H9 (cell line): ENCODE results near the gene FBLN2. TPM values are rescaled to one million over a fixed set of nuclear protein-coding genes. Genes with fewer than 3 reads are reported as not detected.

Experiments used
- DNase-seq: peaks from one replicate; pipeline ENCODE4 v3.0.0-alpha.2; 2017
- H2AFZ ChIP-seq: one replicate; pipeline ENCODE4 v1.6.1; 2013; ENCODE audit warnings: mild to moderate bottlenecking, low read length, control low read depth, moderate library complexity
- H2AK5ac ChIP-seq: 2 replicates; pipeline ENCODE4 v1.6.1; 2013; ENCODE audit warnings: low read length, control low read depth, mixed read lengths; ENCODE audit not compliant: insufficient read length
- H2BK120ac ChIP-seq: one replicate; pipeline ENCODE4 v1.6.1; 2013; ENCODE audit warnings: low read depth, mild to moderate bottlenecking, low read length, control low read depth, inconsistent platforms; ENCODE audit not compliant: poor library complexity, severe bottlenecking
- H2BK12ac ChIP-seq: 2 replicates; pipeline ENCODE4 v1.6.1; 2013; ENCODE audit warnings: low read length, control low read depth, mixed read lengths, low read depth; ENCODE audit not compliant: insufficient read length
- H2BK15ac ChIP-seq: 2 replicates; pipeline ENCODE4 v1.6.1; 2013; ENCODE audit warnings: low read depth, low read length, control low read depth
- H2BK20ac ChIP-seq: one replicate; pipeline ENCODE4 v1.6.1; 2013; ENCODE audit warnings: low read depth, mild to moderate bottlenecking, low read length, control low read depth, inconsistent platforms; ENCODE audit not compliant: poor library complexity, severe bottlenecking
- H2BK5ac ChIP-seq: 2 replicates; pipeline ENCODE4 v1.6.1; 2013; ENCODE audit warnings: low read length, control low read depth, mixed read lengths; ENCODE audit not compliant: insufficient read length
- H3K14ac ChIP-seq: 2 replicates; pipeline ENCODE4 v1.6.1; 2013; ENCODE audit warnings: low read length, control low read depth; ENCODE audit not compliant: insufficient read depth
- H3K18ac ChIP-seq: 2 replicates; pipeline ENCODE4 v1.6.1; 2013; ENCODE audit warnings: low read depth, mild to moderate bottlenecking, mixed read lengths, low read length, control low read depth; ENCODE audit not compliant: insufficient read length
- H3K23ac ChIP-seq: 2 replicates; pipeline ENCODE4 v1.6.1; 2013; ENCODE audit warnings: low read length, control low read depth, mixed read lengths, low read depth; ENCODE audit not compliant: insufficient read length
- H3K23me2 ChIP-seq: 2 replicates; pipeline ENCODE4 v1.6.1; 2013; ENCODE audit warnings: low read depth, mild to moderate bottlenecking, mixed read lengths, low read length, control low read depth; ENCODE audit not compliant: insufficient read length, poor library complexity, severe bottlenecking
- H3K27ac ChIP-seq: 2 replicates; pipeline ENCODE4 v1.5.1; 2013; ENCODE audit warnings: low read length, control low read depth, mixed read lengths, low read depth; ENCODE audit not compliant: insufficient read length
- H3K27me3 ChIP-seq: 2 replicates; pipeline ENCODE4 v1.6.1; 2013; ENCODE audit warnings: low read length, control low read depth, inconsistent platforms; ENCODE audit not compliant: insufficient read depth
- H3K4ac ChIP-seq: 2 replicates; pipeline ENCODE4 v1.6.1; 2013; ENCODE audit warnings: low read depth, mild to moderate bottlenecking, control low read depth, inconsistent platforms, low read length, moderate library complexity
- H3K4me1 ChIP-seq: 2 replicates; pipeline ENCODE4 v1.6.1; 2013; ENCODE audit warnings: low read length, control low read depth, inconsistent platforms; ENCODE audit not compliant: insufficient read depth
- H3K4me2 ChIP-seq: 2 replicates; pipeline ENCODE4 v1.6.1; 2013; ENCODE audit warnings: low read length, control low read depth, mixed read lengths; ENCODE audit not compliant: insufficient read length, insufficient read depth
- H3K56ac ChIP-seq: 2 replicates; pipeline ENCODE4 v1.6.1; 2013; ENCODE audit warnings: low read depth, mild to moderate bottlenecking, mixed read lengths, low read length, control low read depth; ENCODE audit not compliant: insufficient read length
- H3K79me1 ChIP-seq: 2 replicates; pipeline ENCODE4 v1.6.1; 2013; ENCODE audit warnings: low read depth, mild to moderate bottlenecking, moderate library complexity, low read length, control low read depth, inconsistent platforms; ENCODE audit not compliant: insufficient read depth, poor library complexity, severe bottlenecking
- H3K79me2 ChIP-seq: 2 replicates; pipeline ENCODE4 v1.6.1; 2013; ENCODE audit warnings: low read length, control low read depth, inconsistent platforms; ENCODE audit not compliant: insufficient read depth
- H3K9ac ChIP-seq: 2 replicates; pipeline ENCODE4 v1.6.1; 2013; ENCODE audit warnings: low read length, control low read depth, mixed read lengths; ENCODE audit not compliant: insufficient read length; ENCODE audit errors: extremely low read depth
- H3K9me3 ChIP-seq: one replicate; pipeline ENCODE4 v1.6.1; 2013; ENCODE audit warnings: low read depth, low read length, inconsistent platforms; ENCODE audit not compliant: control insufficient read depth
- H3T11ph ChIP-seq: one replicate; pipeline ENCODE4 v1.6.1; 2013; ENCODE audit warnings: mild to moderate bottlenecking, low read length, control low read depth, inconsistent platforms
- H4K20me1 ChIP-seq: one replicate; pipeline ENCODE4 v1.6.1; 2013; ENCODE audit not compliant: control insufficient read depth, insufficient read length, insufficient read depth
- H4K5ac ChIP-seq: 2 replicates; pipeline ENCODE4 v1.6.1; 2013; ENCODE audit warnings: low read depth, mild to moderate bottlenecking, mixed read lengths, low read length, control low read depth; ENCODE audit not compliant: insufficient read length
- H4K8ac ChIP-seq: replicated peaks from 2 replicates; pipeline ENCODE4 v1.6.1; 2013; ENCODE audit warnings: low read length, control low read depth, mixed read lengths, low read depth; ENCODE audit not compliant: insufficient read length
- H4K91ac ChIP-seq: 2 replicates; pipeline ENCODE4 v1.6.1; 2013; ENCODE audit warnings: low read depth, mild to moderate bottlenecking, moderate library complexity, mixed read lengths, low read length, control low read depth; ENCODE audit not compliant: insufficient read length
- H3K27ac Mint-ChIP-seq, 3 experiments: 2 replicates in 2 of 3; 3 replicates in 1 of 3; pipeline ENCODE4 v1.8.0; 2020 to 2021; ENCODE audit warnings: mixed read lengths in 3 of 3, mild to moderate bottlenecking in 1 of 3, moderate library complexity in 1 of 3
- H3K27me3 Mint-ChIP-seq: 2 replicates; pipeline ENCODE4 v1.8.0; 2021; ENCODE audit warnings: low read depth, mild to moderate bottlenecking, moderate library complexity, mixed read lengths
- H3K36me3 Mint-ChIP-seq, 3 experiments: 2 replicates in 2 of 3; 3 replicates in 1 of 3; pipeline ENCODE4 v1.8.0; 2020 to 2021; ENCODE audit warnings: low read depth in 3 of 3, mixed read lengths in 3 of 3; ENCODE audit not compliant: insufficient read depth in 1 of 3
- H3K4me1 Mint-ChIP-seq, 2 experiments: 2 replicates each; pipeline ENCODE4 v1.8.0; 2020; ENCODE audit warnings: mixed read lengths in 2 of 2
- H3K4me3 Mint-ChIP-seq, 2 experiments: 2 replicates in 1 of 2; 3 replicates in 1 of 2; pipeline ENCODE4 v1.8.0; 2020 to 2021; ENCODE audit warnings: mild to moderate bottlenecking in 2 of 2, mixed read lengths in 2 of 2, moderate library complexity in 1 of 2
- H3K9me3 Mint-ChIP-seq, 2 experiments: 2 replicates in 1 of 2; 3 replicates in 1 of 2; pipeline ENCODE4 v1.8.0; 2020; ENCODE audit warnings: mild to moderate bottlenecking in 2 of 2, mixed read lengths in 2 of 2, moderate library complexity in 1 of 2
- WGBS: extraction: QIAGEN DNeasy Blood & Tissue Kit; methylation state at CpG from one replicate; pipeline ENCODE4 v1.1.7; 2013; ENCODE audit warnings: missing lambda C conversion rate, low lambda C conversion rate, mixed read lengths; ENCODE audit not compliant: insufficient read length; ENCODE audit errors: extremely low coverage; 5-methylcytosine and 5-hydroxymethylcytosine counted together
- total RNA-seq: library from RNA; stranded (reverse); gene quantifications from 2 replicates; pipeline ENCODE4 v1.2.1, GENCODE V29; 2021
- TF ChIP-seq, protein P1 (sequence below): fragments of 200-600 bp; sonication (generic); conservative IDR thresholded peaks from 3 replicates; pipeline ENCODE4 v1.8.0; 2021; ENCODE audit warnings: antibody characterized with exemption, mild to moderate bottlenecking

Gene FBLN2
- total RNA-seq, 1 experiment from 2014 or later = 11.8 TPM

DNA sequence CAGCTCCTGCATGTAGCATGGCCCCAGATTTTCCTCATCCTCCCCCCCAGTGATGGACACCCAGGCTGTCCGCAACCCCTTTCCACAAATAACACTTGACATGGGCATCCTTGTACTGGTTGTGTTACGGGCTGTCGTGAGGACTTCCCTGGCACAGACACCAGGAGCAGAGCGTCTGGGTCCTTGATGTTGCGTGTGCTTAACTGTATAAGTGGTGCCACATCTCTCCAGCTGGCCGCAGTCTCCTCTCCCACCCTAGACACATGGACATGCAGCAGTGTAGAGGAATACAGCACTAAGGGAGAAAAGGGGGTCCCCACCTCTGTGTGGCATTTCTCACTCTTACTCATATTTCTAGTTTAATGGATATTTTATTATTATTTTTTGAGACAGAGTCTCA is 56.6 kb downstream of the FBLN2 start:
- H4K8ac ChIP-seq = no peak overlapping the region
- no peak overlapping the region for H2AFZ ChIP-seq
- no peaks in the 10 kb centered on the region for H3K23me2 ChIP-seq
- Mint-ChIP-seq H3K4me3 (no peak overlapping the region), H3K36me3 (no peaks in the 10 kb centered on the region), H3K27me3 (peaks cover 3% of the 10 kb centered on the region), H3K9me3 (no peaks in the 10 kb centered on the region; a peak in 1 of 5 replicates), H3K4me1 (no peaks in the 10 kb centered on the region), H3K27ac (no peak overlapping the region)
- TF ChIP-seq, protein P1, sequence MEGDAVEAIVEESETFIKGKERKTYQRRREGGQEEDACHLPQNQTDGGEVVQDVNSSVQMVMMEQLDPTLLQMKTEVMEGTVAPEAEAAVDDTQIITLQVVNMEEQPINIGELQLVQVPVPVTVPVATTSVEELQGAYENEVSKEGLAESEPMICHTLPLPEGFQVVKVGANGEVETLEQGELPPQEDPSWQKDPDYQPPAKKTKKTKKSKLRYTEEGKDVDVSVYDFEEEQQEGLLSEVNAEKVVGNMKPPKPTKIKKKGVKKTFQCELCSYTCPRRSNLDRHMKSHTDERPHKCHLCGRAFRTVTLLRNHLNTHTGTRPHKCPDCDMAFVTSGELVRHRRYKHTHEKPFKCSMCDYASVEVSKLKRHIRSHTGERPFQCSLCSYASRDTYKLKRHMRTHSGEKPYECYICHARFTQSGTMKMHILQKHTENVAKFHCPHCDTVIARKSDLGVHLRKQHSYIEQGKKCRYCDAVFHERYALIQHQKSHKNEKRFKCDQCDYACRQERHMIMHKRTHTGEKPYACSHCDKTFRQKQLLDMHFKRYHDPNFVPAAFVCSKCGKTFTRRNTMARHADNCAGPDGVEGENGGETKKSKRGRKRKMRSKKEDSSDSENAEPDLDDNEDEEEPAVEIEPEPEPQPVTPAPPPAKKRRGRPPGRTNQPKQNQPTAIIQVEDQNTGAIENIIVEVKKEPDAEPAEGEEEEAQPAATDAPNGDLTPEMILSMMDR = no peak
- H3K56ac ChIP-seq = no peak overlapping the region
- DNase-seq = no peak
- H2BK20ac ChIP-seq = no peak overlapping the region
- no peak overlapping the region for H3K14ac ChIP-seq
- no peak overlapping the region for H4K5ac ChIP-seq
- no peak overlapping the region for H2BK15ac ChIP-seq
- H3K4me2 ChIP-seq = no peak overlapping the region
- no peaks in the 10 kb centered on the region for H3K4me1 ChIP-seq
- no peak overlapping the region for H2AK5ac ChIP-seq
- H4K20me1 ChIP-seq = peaks cover 3% of the 10 kb centered on the region
- no peak overlapping the region for H2BK5ac ChIP-seq
- no peaks in the 10 kb centered on the region for H3K9me3 ChIP-seq
- H3K18ac ChIP-seq = no peak overlapping the region
- no peak overlapping the region for H3K27ac ChIP-seq
- no peak overlapping the region for H4K91ac ChIP-seq
- H3K79me1 ChIP-seq = no peaks in the 10 kb centered on the region
- H3K9ac ChIP-seq = no peak overlapping the region
- H3K4ac ChIP-seq = no peak overlapping the region
- H3T11ph ChIP-seq = no peak overlapping the region
- H2BK120ac ChIP-seq = no peak overlapping the region
- H3K79me2 ChIP-seq = no peaks in the 10 kb centered on the region
- no peaks in the 10 kb centered on the region for H3K27me3 ChIP-seq
- H3K23ac ChIP-seq = no peak overlapping the region
- whole genome bisulfite sequencing = no CpG with 5 or more reads among the region's 6 CpGs
- no peak overlapping the region for H2BK12ac ChIP-seq
